HEK293 (cell line): Measurements from ENCODE around the gene MCU.

ENCODE experiments used
- CTCF ChIA-PET: fragments of 350-600 bp; formaldehyde crosslinking; extraction: SDS; loops from one replicate; lab custom pipeline; 2021; ENCODE audit warnings: antibody characterized with exemption; lab: Yijun Ruan, JAX
- POLR2A ChIA-PET: fragments of 300-600 bp; formaldehyde crosslinking; extraction: SDS; loops from one replicate; lab custom pipeline; 2020; ENCODE audit warnings: antibody characterized with exemption, inconsistent platforms; lab: Yijun Ruan, JAX
- H3K27ac ChIP-seq: fragments of 200-500 bp; sonication (Bioruptor generic); 2 replicates; pipeline ENCODE4 v1.5.1; 2014; ENCODE audit warnings: low read depth, low read length, control low read depth, inconsistent platforms; ENCODE audit errors: extremely low read depth
- H3K36me3 ChIP-seq, 2 experiments: fragments of 200-500 bp in 1 of 2; sonication (Bioruptor generic) in 1 of 2; 1 replicate in 1 of 2; 2 replicates in 1 of 2; pipeline ENCODE4 v1.5.1; 2014 to 2017; ENCODE audit warnings: inconsistent platforms in 2 of 2, low read length in 2 of 2; ENCODE audit not compliant: control insufficient read depth in 2 of 2, insufficient read depth in 1 of 2
- H3K4me1 ChIP-seq: fragments of 200-500 bp; sonication (Bioruptor generic); 2 replicates; pipeline ENCODE4 v1.5.1; 2014; ENCODE audit warnings: mild to moderate bottlenecking, low read length, inconsistent platforms; ENCODE audit not compliant: control insufficient read depth, insufficient read depth
- H3K4me3 ChIP-seq: 2 replicates; pipeline ENCODE4 v1.5.1; 2011; ENCODE audit warnings: low read depth, mild to moderate bottlenecking, control low read depth, low read length, moderate library complexity
- H3K9me3 ChIP-seq: fragments of 200-500 bp; sonication (Bioruptor generic); 2 replicates; pipeline ENCODE4 v1.5.1; 2014; ENCODE audit warnings: low read depth, low read length, inconsistent platforms; ENCODE audit not compliant: control insufficient read depth, insufficient read depth
- GFI1B ChIP-seq: fragments of 450-650 bp; formaldehyde crosslinking; IDR thresholded peaks from 2 replicates; pipeline ENCODE4 v1.5.1; 2016; ENCODE audit warnings: missing biosample characterization, missing genetic modification characterization
- HIC1 ChIP-seq: fragments of 450-650 bp; formaldehyde crosslinking; IDR thresholded peaks from 2 replicates; pipeline ENCODE4 v1.5.1; 2016; ENCODE audit warnings: missing biosample characterization, missing genetic modification characterization
- IKZF3 ChIP-seq: fragments of 450-650 bp; IDR thresholded peaks from 2 replicates; pipeline ENCODE4 v1.5.0; 2018; ENCODE audit warnings: missing biosample characterization, mild to moderate bottlenecking, missing genetic modification characterization, moderate library complexity
- KLF8 ChIP-seq: fragments of 450-650 bp; formaldehyde crosslinking; IDR thresholded peaks from 2 replicates; pipeline ENCODE4 v1.5.1; 2016; ENCODE audit warnings: missing biosample characterization, missing genetic modification characterization
- KLF9 ChIP-seq: fragments of 450-650 bp; formaldehyde crosslinking; IDR thresholded peaks from 2 replicates; pipeline ENCODE4 v1.5.1; 2016; ENCODE audit warnings: missing biosample characterization, missing genetic modification characterization, low read depth
- MYNN ChIP-seq: fragments of 450-650 bp; formaldehyde crosslinking; IDR thresholded peaks from 2 replicates; pipeline ENCODE4 v1.5.1; 2016; ENCODE audit warnings: missing biosample characterization, missing genetic modification characterization, borderline replicate concordance
- PRDM1 ChIP-seq: fragments of 450-650 bp; formaldehyde crosslinking; IDR thresholded peaks from 2 replicates; pipeline ENCODE4; 2016; ENCODE audit warnings: missing biosample characterization, missing genetic modification characterization
- ZBTB10 ChIP-seq: fragments of 450-650 bp; formaldehyde crosslinking; IDR thresholded peaks from 2 replicates; pipeline ENCODE4 v1.5.1; 2016; ENCODE audit warnings: missing biosample characterization, missing genetic modification characterization
- ZNF114 ChIP-seq: fragments of 450-650 bp; formaldehyde crosslinking; IDR thresholded peaks from 2 replicates; pipeline ENCODE4 v1.5.0; 2017; ENCODE audit warnings: missing biosample characterization, missing genetic modification characterization
- ZNF16 ChIP-seq: fragments of 450-650 bp; formaldehyde crosslinking; IDR thresholded peaks from 2 replicates; pipeline ENCODE4 v1.5.1; 2016; ENCODE audit warnings: low read depth, missing biosample characterization, missing genetic modification characterization
- ZNF2 ChIP-seq: fragments of 450-650 bp; formaldehyde crosslinking; IDR thresholded peaks from 2 replicates; pipeline ENCODE4 v1.5.1; 2016; ENCODE audit warnings: missing biosample characterization, missing genetic modification characterization
- ZNF391 ChIP-seq: fragments of 450-650 bp; formaldehyde crosslinking; IDR thresholded peaks from 2 replicates; pipeline ENCODE4 v1.5.1; 2016; ENCODE audit warnings: low read depth, missing biosample characterization, missing genetic modification characterization, borderline replicate concordance
- ZNF514 ChIP-seq: fragments of 450-650 bp; formaldehyde crosslinking; IDR thresholded peaks from 2 replicates; pipeline ENCODE4 v1.5.1; 2016; ENCODE audit warnings: missing biosample characterization, missing genetic modification characterization
- ZNF596 ChIP-seq: fragments of 450-650 bp; IDR thresholded peaks from 2 replicates; pipeline ENCODE4 v1.5.0; 2018; ENCODE audit warnings: missing biosample characterization, mild to moderate bottlenecking, missing genetic modification characterization, moderate library complexity
- ZNF624 ChIP-seq: fragments of 450-650 bp; formaldehyde crosslinking; IDR thresholded peaks from 2 replicates; pipeline ENCODE4 v1.5.1; 2017; ENCODE audit warnings: missing biosample characterization, missing genetic modification characterization
- ZNF792 ChIP-seq: fragments of 450-650 bp; formaldehyde crosslinking; IDR thresholded peaks from 2 replicates; pipeline ENCODE4 v1.5.1; 2016; ENCODE audit warnings: missing biosample characterization, missing genetic modification characterization
- ZSCAN30 ChIP-seq: fragments of 450-650 bp; IDR thresholded peaks from 2 replicates; pipeline ENCODE4 v1.5.1; 2018; ENCODE audit warnings: missing biosample characterization, mild to moderate bottlenecking, missing genetic modification characterization, moderate library complexity
- ZSCAN4 ChIP-seq: fragments of 450-650 bp; formaldehyde crosslinking; IDR thresholded peaks from 2 replicates; pipeline ENCODE4 v1.5.1; 2017; ENCODE audit warnings: missing biosample characterization, missing genetic modification characterization
- ZSCAN5A ChIP-seq: fragments of 450-650 bp; formaldehyde crosslinking; IDR thresholded peaks from 2 replicates; pipeline ENCODE4 v1.5.1; 2016; ENCODE audit warnings: missing biosample characterization, missing genetic modification characterization
- TF ChIP-seq, protein P1 (sequence below): fragments of 450-650 bp; formaldehyde crosslinking; conservative IDR thresholded peaks from 2 replicates; pipeline ENCODE4 v1.5.1; 2016; ENCODE audit warnings: low read depth, missing biosample characterization, missing genetic modification characterization
- TF ChIP-seq, protein P2 (sequence below): fragments of 450-650 bp; formaldehyde crosslinking; IDR thresholded peaks from 2 replicates; pipeline ENCODE4 v1.5.1; 2016; ENCODE audit warnings: missing biosample characterization, missing genetic modification characterization
- TF ChIP-seq, protein P3 (sequence below): fragments of 450-650 bp; formaldehyde crosslinking; IDR thresholded peaks from 2 replicates; pipeline ENCODE4 v1.5.1; 2016; ENCODE audit warnings: missing biosample characterization, missing genetic modification characterization

The MCU gene

DNA sequence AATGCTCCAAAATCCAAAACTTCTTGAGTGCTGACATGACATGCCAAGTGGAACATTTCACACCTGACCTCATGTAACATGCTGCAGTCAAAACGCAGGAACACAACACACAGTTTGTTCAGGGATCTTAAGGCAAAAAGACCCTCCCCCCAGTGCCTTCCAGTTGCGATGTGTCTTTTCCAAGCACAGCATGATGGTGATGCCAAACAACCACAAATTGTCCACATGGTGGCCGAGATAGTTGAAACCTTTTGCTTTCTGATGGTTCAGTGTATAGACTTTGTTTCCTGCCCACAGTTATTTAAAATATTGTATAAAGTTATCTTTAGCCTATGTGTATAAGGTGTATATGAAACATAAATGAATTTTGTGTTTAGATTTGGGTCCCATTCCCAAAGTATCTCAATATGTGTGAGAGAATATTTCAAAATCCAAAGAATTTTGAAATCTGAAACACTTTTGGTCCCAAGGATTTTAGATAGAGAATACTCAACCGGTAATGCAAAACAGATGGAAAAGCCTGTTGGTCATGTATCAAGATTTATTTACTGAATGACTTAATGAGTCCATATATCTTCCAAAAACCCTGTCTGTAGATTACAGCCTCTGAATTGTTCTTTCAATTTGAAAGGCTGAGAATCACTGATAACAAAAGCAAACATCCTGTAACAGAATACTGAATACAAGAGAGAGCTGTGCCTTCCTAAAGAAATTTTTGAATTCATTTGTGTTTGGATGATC, 108.2 kb downstream of the MCU start:
- Histone ChIP-seq H3K27ac (peak overlapping the region; percentile 40), H3K36me3 (no peaks in the 10 kb centered on the region), H3K9me3 (no peaks in the 10 kb centered on the region), H3K4me1 (peaks cover 31% of the 10 kb centered on the region), H3K4me3 (no peak overlapping the region)
- ChIA-PET POLR2A (no interaction called here), CTCF (no interaction called here)
- TF ChIP-seq PRDM1 (tag by site-specific recombination) (no peak), ZNF2 (tag by site-specific recombination) (peak; percentile 67; the same call in 1 of the 2 replicates), KLF8 (tag by site-specific recombination) (peak; percentile 64; the same call in 1 of the 2 replicates), IKZF3 (tag by site-specific recombination) (peak; percentile 85), ZNF792 (tag by site-specific recombination) (no peak), ZNF514 (tag by site-specific recombination) (no peak), ZNF16 (tag by site-specific recombination) (no peak), GFI1B (peak; percentile 99), ZNF114 (tag by site-specific recombination) (no peak), ZNF624 (tag by site-specific recombination) (no peak), KLF9 (tag by site-specific recombination) (no peak), ZNF596 (tag by site-specific recombination) (peak; percentile 89), HIC1 (peak; percentile 91), ZNF391 (tag by site-specific recombination) (0 out of 2 replicates have a peak, but pooled peaks have one; percentile 83), MYNN (tag by site-specific recombination) (no peak), ZSCAN30 (tag by site-specific recombination) (peak; percentile 84), ZSCAN5A (no peak), ZBTB10 (tag by site-specific recombination) (no peak), ZSCAN4 (0 out of 2 replicates have a peak, but pooled peaks have one; percentile 29)
- TF ChIP-seq, protein P1, sequence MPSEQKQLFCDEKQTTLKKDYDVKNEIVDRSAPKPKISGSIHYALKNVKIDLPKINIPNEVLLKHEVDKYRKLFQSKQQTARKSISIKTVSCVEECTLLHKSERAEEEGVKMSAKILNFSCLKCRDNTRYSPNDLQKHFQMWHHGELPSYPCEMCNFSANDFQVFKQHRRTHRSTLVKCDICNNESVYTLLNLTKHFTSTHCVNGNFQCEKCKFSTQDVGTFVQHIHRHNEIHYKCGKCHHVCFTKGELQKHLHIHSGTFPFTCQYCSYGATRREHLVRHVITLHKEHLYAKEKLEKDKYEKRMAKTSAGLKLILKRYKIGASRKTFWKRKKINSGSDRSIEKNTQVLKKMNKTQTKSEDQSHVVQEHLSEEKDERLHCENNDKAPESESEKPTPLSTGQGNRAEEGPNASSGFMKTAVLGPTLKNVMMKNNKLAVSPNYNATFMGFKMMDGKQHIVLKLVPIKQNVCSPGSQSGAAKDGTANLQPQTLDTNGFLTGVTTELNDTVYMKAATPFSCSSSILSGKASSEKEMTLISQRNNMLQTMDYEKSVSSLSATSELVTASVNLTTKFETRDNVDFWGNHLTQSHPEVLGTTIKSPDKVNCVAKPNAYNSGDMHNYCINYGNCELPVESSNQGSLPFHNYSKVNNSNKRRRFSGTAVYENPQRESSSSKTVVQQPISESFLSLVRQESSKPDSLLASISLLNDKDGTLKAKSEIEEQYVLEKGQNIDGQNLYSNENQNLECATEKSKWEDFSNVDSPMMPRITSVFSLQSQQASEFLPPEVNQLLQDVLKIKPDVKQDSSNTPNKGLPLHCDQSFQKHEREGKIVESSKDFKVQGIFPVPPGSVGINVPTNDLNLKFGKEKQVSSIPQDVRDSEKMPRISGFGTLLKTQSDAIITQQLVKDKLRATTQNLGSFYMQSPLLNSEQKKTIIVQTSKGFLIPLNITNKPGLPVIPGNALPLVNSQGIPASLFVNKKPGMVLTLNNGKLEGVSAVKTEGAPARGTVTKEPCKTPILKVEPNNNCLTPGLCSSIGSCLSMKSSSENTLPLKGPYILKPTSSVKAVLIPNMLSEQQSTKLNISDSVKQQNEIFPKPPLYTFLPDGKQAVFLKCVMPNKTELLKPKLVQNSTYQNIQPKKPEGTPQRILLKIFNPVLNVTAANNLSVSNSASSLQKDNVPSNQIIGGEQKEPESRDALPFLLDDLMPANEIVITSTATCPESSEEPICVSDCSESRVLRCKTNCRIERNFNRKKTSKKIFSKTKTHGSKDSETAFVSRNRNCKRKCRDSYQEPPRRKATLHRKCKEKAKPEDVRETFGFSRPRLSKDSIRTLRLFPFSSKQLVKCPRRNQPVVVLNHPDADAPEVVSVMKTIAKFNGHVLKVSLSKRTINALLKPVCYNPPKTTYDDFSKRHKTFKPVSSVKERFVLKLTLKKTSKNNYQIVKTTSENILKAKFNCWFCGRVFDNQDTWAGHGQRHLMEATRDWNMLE (tag by site-specific recombination), result no peak
- TF ChIP-seq, protein P2, sequence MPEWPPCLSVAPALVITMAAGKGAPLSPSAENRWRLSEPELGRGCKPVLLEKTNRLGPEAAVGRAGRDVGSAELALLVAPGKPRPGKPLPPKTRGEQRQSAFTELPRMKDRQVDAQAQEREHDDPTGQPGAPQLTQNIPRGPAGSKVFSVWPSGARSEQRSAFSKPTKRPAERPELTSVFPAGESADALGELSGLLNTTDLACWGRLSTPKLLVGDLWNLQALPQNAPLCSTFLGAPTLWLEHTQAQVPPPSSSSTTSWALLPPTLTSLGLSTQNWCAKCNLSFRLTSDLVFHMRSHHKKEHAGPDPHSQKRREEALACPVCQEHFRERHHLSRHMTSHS (tag by site-specific recombination), result peak; percentile 80; the same call in 1 of the 2 replicates
- TF ChIP-seq, protein P3, sequence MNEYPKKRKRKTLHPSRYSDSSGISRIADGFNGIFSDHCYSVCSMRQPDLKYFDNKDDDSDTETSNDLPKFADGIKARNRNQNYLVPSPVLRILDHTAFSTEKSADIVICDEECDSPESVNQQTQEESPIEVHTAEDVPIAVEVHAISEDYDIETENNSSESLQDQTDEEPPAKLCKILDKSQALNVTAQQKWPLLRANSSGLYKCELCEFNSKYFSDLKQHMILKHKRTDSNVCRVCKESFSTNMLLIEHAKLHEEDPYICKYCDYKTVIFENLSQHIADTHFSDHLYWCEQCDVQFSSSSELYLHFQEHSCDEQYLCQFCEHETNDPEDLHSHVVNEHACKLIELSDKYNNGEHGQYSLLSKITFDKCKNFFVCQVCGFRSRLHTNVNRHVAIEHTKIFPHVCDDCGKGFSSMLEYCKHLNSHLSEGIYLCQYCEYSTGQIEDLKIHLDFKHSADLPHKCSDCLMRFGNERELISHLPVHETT, result peak; percentile 94
